WI38 (cell line): ENCODE results near the gene JAKMIP2.

Source experiments
- H3K4me3 ChIP-seq: 2 replicates; pipeline ENCODE4 v1.5.1; 2011; ENCODE audit warnings: low read depth, mild to moderate bottlenecking, control low read depth, low read length
- TF ChIP-seq, protein P1 (sequence below): IDR thresholded peaks from 2 replicates; pipeline ENCODE4 v1.5.1; 2012; ENCODE audit warnings: low read depth, mild to moderate bottlenecking, control low read depth, low read length

The JAKMIP2 gene

GRCh38 chr5:147752666-147753290 lies 29.8 kb downstream of the JAKMIP2 start:
- H3K4me3 ChIP-seq, result no peak overlapping the region
- TF ChIP-seq, protein P1, sequence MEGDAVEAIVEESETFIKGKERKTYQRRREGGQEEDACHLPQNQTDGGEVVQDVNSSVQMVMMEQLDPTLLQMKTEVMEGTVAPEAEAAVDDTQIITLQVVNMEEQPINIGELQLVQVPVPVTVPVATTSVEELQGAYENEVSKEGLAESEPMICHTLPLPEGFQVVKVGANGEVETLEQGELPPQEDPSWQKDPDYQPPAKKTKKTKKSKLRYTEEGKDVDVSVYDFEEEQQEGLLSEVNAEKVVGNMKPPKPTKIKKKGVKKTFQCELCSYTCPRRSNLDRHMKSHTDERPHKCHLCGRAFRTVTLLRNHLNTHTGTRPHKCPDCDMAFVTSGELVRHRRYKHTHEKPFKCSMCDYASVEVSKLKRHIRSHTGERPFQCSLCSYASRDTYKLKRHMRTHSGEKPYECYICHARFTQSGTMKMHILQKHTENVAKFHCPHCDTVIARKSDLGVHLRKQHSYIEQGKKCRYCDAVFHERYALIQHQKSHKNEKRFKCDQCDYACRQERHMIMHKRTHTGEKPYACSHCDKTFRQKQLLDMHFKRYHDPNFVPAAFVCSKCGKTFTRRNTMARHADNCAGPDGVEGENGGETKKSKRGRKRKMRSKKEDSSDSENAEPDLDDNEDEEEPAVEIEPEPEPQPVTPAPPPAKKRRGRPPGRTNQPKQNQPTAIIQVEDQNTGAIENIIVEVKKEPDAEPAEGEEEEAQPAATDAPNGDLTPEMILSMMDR, result no peak

DNA sequence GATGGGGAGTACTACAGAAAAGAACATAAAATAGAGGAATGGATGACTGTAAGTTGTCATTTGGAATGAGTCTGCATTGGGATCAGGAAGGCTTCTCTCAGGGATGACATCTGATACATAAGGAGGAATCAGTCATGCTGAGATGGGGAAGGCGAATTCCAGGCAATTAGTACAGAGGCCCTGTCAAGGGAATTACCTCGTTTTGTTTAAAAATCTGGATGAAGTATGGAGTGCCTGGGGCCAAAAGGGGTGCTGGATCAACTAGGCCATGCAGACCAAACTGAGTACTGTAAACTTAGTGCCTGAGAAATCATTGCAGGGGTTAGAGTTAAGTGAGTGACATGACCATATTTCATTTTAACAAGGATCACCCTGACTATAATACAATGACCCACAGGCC lies 30.5 kb downstream of the JAKMIP2 start:
- TF ChIP-seq, protein P1, result no peak
- H3K4me3 ChIP-seq, result no peak overlapping the region

DNA sequence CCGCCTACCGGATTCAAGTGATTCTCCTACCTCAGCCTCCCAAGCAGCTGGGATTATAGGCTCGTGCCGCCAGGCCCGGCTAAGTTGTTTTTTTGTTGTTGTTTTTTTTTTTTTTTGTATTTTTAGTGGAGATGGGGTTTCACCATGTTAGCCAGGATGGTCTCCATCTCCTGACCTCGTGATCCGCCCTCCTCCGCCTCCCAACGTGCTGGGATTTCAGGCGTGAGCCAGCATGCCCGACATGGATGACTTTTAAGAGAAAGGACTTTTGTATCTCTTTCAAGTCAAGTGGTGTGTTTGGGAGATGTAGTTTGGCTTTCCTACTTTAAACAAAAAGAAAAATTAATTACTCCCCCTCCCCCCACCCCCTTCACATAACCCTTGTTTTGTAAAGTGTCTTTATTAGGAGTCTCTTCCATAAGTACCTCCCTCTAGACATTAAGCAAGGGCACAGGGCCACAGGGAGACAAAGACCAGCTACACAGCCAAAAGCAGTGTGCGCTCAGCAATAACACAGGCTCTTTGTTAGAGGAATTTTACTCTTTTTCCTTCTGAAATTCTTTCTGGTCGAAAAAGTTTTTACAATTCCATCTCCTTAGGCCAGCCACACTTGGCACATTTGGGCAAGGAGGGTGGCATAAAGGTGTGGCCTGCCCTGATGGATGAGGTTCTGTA lies 31.2 kb downstream of the JAKMIP2 start:
- no peak overlapping the region for H3K4me3 ChIP-seq
- TF ChIP-seq, protein P1, result no peak

- no peak overlapping the region for H3K4me3 ChIP-seq
- TF ChIP-seq, protein P1, result no peak
Measured at GRCh38 chr5:147750065-147750464, 32.5 kb downstream of the JAKMIP2 start.

DNA sequence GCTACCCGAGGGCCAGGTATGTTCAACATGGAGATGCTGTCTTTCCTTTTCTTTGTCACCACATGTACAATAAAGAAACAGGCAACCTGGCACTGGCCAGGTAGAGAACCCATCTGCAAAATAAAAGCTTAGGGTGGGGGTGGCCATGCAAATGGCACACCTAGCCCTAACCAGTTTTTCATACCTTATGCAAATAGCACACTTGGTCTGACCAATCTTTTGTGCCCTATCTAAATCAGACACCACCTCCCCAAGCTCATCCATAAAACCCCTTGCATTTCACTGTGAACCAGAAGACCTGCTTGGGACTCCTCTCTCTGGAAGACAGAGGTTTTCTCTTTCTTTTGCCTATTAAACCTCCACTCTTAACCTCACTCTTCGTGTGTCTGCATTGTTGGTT lies 33.9 kb downstream of the JAKMIP2 start:
- H3K4me3 ChIP-seq, result no peak overlapping the region
- TF ChIP-seq, protein P1, result no peak

GRCh38 chr5:147746986-147747385 lies 35.5 kb downstream of the JAKMIP2 start:
- TF ChIP-seq, protein P1, result no peak
- no peak overlapping the region for H3K4me3 ChIP-seq

DNA sequence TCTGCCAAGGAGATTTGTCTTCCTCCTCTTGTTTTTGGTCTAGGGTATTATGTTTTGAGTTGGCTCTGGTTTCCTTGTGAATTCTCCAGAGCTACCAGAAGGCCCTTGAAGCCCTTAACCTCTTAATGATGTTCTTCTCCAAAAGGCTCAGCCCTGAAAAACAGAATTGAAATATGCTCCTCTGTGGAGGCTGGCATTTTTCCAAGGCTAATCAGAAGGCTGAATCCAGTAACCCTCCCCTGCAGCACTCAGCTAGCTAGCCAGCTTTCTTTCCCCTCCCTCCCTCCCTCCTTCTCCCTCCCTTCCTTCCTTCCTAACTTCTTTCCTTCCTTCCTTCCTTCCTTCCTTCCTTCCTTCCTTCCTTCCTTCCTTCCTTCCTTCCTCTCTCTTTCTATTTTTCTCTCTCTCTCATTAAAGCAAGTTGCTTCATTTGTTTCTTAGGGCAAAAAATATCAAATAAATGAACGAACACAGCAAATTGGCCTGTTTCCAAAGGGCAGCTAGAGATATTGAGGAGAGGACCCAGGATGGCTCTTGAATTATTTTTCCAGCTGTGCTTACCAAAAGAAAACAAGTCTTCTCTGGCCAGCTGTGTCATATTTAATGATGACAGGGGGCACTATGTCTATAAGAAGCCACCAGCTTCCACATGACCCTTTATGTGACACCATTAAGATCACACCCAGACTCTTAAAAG lies 38.7 kb downstream of the JAKMIP2 start:
- TF ChIP-seq, protein P1, result no peak
- no peak overlapping the region for H3K4me3 ChIP-seq
